ENCODE results near the gene EHMT2.

The EHMT2 gene

DNA sequence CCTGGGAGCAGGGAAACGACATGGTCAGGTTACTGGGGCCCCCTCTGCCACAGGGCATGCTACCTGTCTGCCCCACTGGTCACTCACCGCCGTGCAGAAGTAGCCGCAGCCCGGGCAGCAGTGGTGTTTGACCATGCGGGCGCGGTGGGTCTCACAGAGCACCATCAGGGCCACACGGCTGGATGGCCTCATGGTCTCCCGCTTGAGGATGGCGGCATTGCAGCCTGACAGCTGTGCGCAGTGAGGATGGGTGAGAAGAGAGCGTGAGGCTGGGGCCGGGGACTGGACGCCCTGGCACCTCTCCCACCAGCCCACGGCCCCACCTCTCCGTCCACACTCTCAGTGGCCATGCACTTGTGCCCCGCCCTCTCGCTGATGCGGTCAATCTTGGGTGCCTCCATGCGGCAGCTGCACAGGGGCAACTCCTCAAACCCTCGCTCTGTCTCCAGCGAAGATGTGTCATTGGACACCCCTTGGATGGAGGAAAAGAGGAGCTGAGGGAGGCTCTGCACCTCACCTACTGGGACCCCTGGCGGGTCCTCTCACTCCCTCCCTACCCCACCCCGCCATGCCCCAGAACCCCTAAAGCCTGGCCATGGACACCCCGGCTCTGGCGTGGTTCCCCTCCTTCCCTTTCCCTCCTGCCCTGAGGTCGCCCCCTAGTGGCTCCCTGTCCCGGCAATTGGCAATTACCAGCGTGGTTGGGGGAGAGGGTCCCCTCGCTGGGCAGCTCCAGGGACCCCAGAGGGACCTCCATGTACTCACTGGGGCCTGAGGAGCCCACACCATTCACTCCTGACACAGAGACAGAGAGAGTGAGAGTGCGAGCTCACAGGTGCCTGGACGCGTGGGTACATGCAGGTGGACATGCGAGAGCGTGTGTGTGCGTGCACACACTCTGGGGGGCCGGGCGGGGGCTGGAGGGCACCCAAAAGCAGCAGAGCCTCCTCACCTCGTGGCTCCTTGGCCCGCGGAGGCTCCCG, 8.9 kb downstream of the EHMT2 start:
- no peak for DNase-seq (ENCODE audit: low spot score)

DNA sequence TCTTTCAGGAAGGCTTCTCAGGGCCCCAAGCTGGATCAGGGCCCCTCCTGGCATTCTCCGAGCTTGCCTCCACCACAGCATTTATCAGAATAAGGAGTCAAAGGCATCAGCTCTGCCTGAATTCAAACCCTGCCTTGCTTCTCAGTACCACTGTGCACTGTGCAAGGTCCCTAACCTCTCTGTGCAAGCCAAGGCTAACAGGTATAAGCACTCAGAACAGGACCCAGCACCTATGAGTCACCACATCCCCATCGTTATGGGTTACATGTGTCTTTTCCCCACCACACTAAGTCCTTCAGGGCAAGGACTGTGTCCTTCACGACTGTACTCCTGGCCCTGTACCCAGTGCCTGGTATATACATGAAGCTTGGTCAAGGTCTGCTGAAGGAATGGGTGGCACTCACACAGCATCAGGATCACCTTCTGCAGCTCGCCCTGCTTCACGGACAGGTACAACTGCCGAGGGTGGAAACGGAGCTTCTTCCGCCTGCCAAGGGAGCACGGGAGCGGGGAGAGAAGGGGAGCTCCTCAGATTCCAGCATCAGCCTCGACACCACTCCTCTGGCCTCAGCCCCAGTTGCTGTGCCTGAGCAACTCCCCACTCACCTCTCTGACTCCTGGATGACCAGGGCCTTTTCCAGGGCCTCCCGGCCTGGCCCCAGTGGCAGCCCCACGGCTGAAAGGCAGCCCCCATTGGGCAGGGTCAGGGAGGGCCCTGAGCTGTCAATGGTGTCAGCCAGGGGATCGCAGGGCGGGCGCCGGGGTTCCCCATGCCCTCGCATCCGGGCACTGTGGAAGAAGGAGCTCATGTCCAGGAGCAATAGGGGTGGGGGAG, 10.1 kb downstream of the EHMT2 start:
- no peak for DNase-seq (ENCODE audit: low spot score)

DNA sequence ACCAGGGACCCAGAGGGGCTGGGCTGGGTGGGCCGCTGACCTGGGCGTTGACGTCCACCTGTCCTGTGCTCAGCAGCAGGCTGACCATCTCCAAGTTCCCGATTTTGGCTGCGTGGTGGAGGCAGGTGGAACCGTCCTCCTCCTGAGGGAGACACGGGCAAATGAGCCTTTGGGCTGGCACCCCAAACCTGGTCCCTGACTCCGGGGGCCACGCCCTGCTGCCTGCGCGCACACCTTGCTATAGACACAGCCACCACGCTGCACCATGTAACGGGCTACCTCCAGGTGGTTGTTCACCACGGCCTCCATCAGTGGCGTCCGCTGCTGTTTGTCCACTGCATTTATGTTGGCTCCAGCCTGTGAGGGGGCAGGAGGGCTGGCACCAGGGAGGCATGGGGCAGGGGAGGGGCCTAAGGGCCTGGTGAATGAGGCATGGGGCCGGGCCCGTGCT, 10.9 kb downstream of the EHMT2 start:
- no peak for DNase-seq (ENCODE audit: low spot score)

DNA sequence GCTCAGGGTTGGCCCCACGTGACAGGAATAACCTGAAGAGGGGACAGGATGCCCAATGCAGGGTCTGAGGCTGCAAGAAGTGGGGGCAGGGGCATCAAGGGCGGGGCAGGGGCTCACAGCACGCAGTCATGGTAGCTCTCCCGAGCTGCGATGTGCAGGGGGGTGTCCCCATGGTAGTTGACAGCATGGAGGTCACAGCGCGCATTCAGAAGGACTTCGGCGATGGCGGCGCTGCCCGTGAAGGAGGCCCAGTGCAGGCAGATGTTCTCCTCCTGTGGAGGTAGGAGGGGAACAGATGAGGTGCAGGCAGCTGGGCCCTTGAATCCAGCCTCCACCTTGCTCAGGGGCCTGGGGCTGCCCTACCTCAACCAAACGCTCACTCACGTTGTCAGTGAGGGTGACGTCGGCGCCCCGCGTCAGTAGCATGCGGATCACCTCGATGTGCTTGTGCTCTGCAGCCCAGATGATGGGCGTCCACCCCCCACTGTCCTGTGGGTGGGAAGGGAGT, 12.9 kb downstream of the EHMT2 start:
- DNase-seq (ENCODE audit: low spot score), result no peak

DNA sequence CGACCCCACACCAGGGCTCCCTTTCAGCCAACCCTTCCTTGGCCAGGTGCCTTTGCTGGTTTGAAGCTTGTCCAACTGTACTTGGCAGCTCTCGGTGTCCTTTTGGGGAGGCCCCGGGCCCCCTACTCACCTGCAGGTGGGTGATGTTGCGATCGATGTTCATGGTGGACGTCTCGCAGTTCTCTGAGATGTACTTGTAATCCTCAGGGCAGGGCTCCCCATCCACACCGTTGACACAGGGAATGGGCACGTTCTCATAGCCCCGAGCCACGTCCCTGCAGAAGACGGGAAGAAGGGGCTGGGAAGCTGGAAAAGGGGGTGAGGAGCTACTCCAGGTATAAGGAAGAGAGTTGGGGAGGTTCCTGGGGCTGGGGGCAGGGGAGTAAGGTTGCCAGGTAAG, 13.8 kb downstream of the EHMT2 start:
- no peak for DNase-seq (ENCODE audit: low spot score)

DNA sequence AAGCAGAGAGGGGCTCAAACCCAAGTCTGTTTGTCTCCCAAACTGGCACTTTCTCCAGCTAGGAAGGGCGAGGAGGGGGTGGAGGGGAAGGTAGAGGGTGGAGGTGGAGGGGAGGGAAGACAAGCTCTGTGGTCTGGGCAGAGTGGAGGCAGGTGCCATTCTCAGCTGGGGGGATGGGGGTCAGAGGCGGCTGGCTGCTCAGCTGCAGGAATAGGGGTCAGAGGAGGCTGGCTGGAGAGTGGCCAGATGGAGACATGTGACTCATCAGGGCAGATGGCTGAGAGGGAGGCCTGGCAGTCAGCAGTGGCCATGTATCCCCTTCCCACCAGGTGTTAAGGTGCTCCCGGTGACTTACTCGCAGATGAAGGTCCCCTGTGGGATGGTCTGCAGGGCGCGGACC, 15.2 kb downstream of the EHMT2 start:
- DNase-seq (ENCODE audit: low spot score), result no peak

DNA sequence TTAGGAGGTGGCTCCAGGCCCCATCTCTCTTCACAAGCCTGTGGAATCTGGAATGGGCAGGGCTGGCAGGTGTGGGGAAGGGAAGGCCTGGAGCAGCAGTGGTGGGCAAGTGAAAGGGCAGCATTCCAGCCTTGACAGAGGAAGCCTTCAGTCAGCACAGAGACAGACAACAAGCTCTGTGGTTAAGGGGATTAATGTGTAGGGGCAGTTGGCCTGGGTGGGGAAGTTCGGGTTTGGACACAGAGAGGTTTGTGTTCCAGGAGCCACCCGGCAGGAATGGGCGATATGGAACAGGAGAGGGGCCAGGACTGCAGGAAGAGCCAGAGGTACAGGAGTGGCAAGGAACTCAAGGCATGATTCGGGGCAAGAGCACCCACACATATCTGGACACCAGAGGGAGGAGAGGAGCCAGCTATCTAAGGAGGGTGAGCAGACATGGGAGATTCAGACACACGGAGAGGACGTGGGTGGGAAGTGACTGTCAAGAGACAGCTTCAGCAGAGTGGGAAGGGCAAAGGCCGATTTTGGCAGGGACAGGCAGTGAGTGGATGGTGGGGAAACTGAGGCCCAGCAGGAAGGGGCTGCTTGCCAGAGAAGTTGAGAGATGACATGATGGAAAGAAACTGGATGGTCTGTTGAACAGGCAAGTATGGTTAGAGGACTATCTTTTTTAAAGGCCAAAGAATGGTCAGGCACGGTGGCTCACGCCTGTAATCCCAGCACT, 16.2 kb downstream of the EHMT2 start:
- DNase-seq (ENCODE audit: low spot score), result no peak

DNA sequence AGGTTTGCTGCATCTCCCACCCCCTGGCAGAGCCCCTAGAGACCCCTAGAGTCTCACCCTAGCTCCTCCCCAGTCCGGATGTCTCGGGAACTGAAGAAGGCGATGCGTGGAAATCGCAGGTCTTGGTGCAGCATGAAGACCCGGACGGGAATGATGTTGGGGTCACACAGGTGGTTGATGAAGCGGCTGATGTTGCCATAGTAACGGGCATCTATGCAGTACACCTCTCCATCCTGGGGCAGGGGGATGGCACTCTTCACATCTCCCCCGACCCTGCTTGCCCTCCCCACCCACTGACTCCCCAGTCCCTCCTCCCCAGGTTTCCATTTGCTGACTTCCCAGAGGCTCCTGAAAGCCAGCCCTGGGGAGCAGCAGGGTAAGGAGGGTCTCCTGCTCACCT, 16.9 kb downstream of the EHMT2 start:
- no peak for DNase-seq (ENCODE audit: low spot score)

DNA sequence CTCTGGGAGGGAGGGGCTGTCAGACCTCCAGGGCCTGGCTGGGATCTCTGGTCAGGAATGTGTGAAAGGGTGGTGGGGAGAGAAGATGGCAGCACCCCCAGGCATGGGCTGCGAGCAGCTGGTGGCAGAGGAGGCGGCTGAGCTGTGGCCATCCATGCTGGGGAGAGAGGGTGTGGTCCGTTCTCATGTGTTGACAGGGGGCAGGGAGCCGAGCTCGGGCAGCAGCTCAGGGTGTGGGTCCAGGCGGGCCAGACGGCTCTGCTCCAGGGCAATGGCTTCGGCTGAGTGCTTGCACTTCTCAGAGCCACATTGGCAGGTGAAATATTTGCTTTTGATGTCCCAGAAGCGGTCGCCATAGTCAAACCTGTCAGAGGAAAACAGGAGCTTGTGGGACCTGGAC, 17.6 kb downstream of the EHMT2 start:
- DNase-seq (ENCODE audit: low spot score), result no peak

DNA sequence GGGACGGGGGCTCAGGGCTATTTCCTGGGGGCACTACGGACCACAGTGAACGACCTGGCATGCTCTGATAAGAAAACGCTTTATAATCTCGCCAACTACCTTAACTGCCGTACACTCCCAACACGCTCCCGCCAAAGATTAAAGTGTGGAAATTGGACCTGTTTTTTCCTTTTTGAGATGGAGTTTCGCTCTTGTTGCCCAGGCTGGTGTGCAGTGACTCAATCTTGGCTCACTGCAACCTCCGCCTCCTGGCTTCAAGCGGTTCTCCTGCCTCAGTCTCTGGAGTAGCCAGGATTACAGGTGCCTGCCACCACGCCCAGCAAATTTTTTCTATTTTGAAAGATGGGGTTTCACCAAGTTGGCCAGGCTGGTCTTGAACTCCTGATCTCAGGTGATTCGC, 18.4 kb downstream of the EHMT2 start:
- DNase-seq (ENCODE audit: low spot score), result no peak

DNA sequence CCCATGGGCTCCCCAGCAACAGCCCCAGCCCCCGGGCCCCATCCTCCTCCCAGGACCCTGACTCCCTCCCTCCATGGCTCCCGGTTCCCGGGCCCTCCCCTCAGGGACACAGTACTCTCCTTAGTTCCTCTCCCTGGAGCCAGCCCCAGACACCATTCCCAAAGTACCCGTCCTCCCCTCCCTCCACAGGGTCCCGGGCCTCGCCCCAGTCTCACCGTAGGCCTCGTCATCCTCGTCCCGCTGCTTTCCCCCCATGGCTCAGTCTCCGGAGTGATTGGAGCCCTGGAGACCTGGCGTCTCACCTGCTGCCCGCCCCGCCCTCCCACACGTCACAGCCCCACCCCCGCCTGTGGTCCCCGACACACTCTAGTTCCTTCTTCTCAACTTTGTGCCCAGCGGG, 18.8 kb downstream of the EHMT2 start, which contains the start of gene SLC44A4:
SLC44A4 (minus strand) TSS at position 272 of the 400 bp plus-strand sequence; CDS start at position 255, 17 bp downstream.
- no peak for DNase-seq (ENCODE audit: low spot score)

DNA sequence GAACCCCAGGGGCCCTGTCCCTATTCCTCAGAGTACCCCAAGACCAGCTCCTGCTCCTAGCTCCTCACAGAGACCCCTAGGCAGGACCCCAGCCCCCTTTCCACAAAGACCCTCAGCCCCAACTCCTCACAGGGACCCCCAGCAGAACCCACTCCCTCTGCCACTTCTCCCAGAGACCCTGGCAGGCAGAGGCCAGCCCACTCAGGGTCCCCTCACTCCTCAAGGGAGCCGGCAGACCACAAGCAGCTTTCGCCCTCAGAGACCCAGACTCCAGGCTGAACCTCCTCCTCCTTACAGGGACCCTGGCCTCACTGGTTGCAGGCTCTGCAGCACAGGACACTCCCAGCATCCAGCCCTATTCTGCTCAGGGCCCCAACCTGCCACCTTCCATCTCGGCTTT, 19.3 kb downstream of the EHMT2 start:
- DNase-seq (ENCODE audit: low spot score), result no peak

DNA sequence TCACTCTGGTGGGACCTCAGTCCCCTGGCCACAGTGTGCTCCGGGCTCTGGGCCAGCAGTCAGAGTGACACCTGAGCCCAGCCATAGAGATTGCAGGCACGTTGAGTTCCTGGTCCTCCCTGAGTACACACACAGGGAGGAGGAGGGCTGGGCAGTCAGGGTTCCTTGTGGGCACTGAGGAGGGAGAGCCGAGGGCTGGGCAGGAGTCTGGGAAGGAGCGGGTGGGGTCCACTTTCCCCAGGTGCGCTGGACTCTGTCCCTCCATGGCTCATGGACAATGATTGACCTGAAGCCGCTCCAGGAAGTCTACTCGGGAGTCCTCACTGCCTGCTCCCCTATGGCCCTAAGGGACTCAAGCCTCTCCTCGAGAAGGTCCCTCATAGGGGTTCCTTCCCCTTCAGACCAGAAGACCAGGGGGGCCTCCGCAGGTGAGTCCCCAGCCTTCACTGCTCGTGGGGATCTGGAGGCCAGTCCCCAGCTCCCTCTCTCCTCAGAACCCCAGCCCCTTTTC, 19.8 kb downstream of the EHMT2 start:
- no peak for DNase-seq (ENCODE audit: low spot score)

DNA sequence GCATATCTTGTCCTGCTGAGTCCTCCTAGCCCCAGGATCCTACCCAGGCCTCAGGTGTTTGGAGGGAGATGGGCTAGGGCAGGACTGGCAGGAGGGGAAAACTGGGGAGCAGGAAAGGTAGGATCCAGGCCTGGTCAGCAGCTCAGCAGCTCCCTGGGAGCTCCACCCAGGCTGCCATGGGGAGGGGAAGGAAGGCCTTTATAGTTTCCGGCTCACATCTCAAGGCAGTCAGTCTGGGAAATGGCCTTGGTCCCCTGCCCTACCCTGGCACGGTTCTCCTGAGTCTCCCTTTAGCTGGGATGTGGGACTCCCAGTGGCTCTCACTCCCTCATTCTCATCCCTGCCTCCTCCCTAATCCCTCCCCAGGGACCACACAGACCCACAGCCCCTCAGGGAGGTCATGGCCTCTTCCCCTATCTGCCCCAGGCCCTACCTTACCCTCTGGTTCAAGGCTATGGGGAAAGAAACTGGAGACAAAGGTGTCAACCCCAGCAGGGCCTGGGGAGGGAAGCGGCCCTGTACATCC, 20.3 kb downstream of the EHMT2 start:
- no peak for DNase-seq (ENCODE audit: low spot score)

DNA sequence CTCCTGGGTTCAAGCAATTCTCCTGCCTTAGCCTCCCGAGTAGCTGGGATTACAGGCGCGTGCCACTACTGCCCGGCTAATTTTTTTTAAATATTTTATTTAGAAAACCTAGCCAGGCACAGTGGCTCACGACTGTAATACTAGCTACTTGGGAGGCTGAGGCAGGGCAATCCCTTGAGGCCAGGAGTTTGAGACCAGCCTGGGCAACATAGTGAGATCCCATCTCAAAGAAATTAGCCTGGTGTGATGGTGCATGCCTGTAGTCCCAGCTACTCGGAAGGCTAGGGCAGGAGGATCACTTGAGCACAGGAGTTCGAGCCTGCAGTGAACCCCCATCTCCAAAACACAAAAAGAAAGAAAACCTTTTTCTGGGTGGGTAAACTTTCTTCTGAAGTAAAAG, 21.1 kb downstream of the EHMT2 start:
- no peak for DNase-seq (ENCODE audit: low spot score)

DNA sequence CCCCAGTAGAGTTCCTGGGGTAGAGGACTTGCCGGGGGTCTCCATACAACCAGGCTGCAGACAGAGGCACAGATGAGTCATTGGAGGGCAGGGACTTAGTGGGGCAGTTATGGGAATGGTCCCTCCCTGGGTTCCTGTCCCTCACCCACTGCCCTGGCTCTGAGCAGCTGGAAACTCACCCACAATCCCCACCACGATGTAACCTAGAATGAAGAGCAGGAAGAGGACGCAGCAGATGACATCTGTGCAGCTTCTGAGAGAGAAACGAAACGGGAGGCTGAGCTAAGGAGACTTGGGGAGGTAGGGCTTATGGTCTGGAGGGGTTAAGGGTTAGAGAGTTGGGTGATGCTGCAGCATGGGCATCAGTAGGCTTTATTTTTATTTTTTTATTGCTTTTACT, 21.6 kb downstream of the EHMT2 start:
- no peak for DNase-seq (ENCODE audit: low spot score)

DNA sequence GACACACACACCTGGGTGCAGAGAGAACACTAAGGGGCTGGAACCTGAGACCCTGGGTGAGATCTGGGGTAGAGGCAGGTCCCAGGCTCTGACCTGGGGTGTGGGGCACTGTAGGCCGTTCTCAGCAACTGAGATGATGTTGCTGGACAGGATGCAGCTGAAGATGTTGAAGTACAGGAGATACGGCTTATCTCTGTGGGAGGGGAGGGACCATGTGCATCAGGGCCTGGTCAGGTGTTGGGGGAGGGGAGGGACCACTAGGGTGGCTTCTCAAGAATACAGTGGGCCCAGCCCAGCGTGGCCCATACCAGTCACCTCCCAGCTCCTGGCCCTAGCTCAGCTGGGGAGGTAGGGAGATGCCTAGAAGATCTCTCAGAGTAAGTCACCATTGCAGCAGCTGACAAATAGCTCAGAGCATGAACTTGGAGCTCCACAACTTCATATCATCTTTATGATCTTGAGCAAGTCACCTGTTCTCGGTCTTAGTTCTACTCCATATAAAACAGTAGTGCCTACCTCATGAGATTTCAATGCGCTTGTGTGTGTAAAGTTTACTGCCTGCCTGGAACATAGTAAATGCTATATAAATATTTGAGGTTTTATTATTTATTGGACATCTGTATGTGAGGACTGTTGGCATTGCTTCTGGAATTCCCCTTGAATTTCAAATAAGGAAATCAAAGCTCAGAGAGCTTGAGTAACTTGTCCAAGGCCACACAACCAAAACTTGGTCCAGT, 22.5 kb downstream of the EHMT2 start:
- no peak for DNase-seq (ENCODE audit: low spot score)

DNA sequence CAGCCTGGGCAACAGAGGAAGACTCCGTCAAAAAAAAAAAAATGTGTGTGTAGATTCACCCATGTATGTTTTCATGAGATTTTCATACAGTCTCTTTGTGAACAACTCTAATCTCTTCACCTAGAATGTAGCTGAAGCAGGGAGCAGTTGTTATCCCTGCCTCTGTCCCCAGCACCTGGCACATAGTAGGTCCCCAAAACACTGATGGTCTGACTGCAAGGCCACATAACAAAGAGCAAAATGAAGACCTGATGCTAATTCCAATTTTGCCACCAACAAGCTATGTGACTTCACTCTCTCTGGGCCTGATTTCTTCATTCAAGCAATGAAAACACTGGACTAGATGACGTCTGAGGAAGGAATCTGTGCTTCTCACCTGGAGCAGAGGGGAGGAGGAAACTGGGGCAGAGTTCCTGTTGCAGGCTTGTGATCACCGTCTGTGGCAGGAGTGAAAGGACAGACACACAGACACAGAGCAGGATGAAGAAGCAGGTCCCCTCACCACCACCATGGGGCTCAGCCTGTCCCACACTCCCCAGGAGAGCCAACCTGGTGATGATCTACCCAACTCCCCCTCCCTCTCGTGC, 23.3 kb downstream of the EHMT2 start:
- no peak for DNase-seq (ENCODE audit: low spot score)

DNA sequence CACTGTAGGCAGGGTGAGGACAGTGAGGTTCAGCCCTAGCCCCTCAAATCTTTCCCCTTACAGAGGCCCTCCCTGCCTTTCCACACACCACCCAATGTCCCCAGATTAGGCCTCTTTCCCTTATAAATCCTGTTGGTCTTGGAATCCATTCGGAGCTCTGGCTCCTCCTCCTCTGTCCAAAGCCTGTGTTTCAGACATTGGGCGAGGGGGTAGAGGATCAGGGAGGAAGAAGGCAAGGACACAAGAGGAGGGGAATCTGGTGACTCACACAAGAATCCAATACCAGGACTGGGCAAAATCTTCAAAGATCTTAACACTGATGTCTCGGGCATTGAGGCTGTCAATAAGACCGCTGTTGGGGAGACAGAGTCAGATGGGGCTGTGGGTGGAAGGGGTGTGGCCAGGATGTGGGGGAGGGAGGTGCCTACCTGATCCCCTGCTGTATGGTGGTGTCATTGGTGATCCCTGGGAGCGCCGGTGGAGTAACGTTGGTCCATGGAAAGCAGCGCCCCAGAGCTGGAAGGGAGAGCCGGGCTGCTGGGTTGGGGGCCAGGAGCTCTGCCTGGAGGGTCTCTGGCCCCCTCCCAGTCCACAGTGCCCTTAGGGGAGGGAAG, 26.3 kb downstream of the EHMT2 start:
- DNase-seq (ENCODE audit: low spot score), result no peak

DNA sequence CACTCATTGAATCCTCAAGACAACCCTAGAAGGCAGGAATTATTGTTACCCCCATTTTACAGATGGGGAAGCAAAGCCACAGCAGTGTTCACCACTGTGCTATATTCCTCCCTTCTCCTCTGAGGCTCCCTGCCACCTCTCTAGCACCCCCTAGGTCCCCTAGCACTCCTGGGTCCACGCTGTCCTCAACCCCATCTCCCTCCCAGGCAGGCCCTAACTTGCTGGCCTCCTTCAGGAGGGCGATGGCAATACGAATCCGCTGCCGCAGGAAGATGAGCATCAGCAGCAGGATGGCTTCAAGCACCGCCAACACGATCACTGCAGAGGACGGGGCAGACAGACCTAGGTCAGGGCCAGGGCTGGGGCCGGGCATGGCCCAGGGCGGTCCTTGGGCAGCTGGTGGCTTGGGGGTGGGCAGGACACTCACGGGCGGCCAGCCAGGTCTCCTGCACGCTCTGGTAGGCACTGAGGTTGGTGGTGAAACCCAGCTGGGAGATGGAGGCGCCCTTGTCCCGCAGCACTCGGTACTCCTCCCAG, 27.0 kb downstream of the EHMT2 start:
- DNase-seq (ENCODE audit: low spot score), result no peak
